A549 (cell line): ENCODE measurements around the gene HDAC10.

Experiments used
- CTCF ChIP-seq: fragments of >200 bp; sonication (Bioruptor Twin); formaldehyde crosslinking; IDR thresholded peaks from 3 replicates; pipeline ENCODE4 v1.5.1; 2016
- EP300 ChIP-seq, 2 experiments: fragments of >200 bp; sonication (Bioruptor Twin); formaldehyde crosslinking; IDR thresholded peaks; 2 replicates in 1 of 2; 3 replicates in 1 of 2; pipeline ENCODE4 v1.6.1; 2016 to 2017
- HDAC2 ChIP-seq: fragments of 200-600 bp; sonication (generic); IDR thresholded peaks from 2 replicates; pipeline ENCODE4 v1.6.1; 2016
- JUN ChIP-seq, 2 experiments: fragments of >200 bp; sonication (Bioruptor Twin); formaldehyde crosslinking; IDR thresholded peaks; 2 replicates in 1 of 2; 3 replicates in 1 of 2; pipeline ENCODE4 v1.6.1; 2016 to 2017
- KDM1A ChIP-seq: fragments of 200-600 bp; sonication (generic); IDR thresholded peaks from 2 replicates; pipeline ENCODE4 v1.6.1; 2016; ENCODE audit warnings: low read depth, mild to moderate bottlenecking
- MAFK ChIP-seq: fragments of 450-650 bp; IDR thresholded peaks from 2 replicates; pipeline ENCODE4 v1.6.1; 2014; ENCODE audit not compliant: partially characterized antibody
- MAX ChIP-seq: IDR thresholded peaks from 2 replicates; pipeline ENCODE4 v1.6.1; 2012
- MYC ChIP-seq: IDR thresholded peaks from 2 replicates; pipeline ENCODE4 v1.6.1; 2012; ENCODE audit warnings: mild to moderate bottlenecking, inconsistent platforms, low read length, improper control_type of control experiment, borderline replicate concordance
- PBX3 ChIP-seq: IDR thresholded peaks from 2 replicates; pipeline ENCODE4 v1.6.1; 2012
- POLR2A ChIP-seq: IDR thresholded peaks from 2 replicates; pipeline ENCODE4 v1.6.1; 2012; ENCODE audit warnings: mild to moderate bottlenecking, low read length
- POLR2AphosphoS2 ChIP-seq: conservative IDR thresholded peaks from 2 replicates; pipeline ENCODE4 v1.6.1; 2012; ENCODE audit warnings: low read length, improper control_type of control experiment, inconsistent platforms
- RCOR1 ChIP-seq: fragments of 150-350 bp; IDR thresholded peaks from 2 replicates; pipeline ENCODE4 v1.6.1; 2014; ENCODE audit warnings: antibody characterized with exemption, low read length, low read depth
- REST ChIP-seq: fragments of 200-600 bp; sonication (generic); IDR thresholded peaks from 2 replicates; pipeline ENCODE4 v1.6.1; 2016; ENCODE audit warnings: antibody characterized with exemption, mild to moderate bottlenecking, moderate library complexity
- RFX5 ChIP-seq: fragments of 450-650 bp; IDR thresholded peaks from 2 replicates; pipeline ENCODE4 v1.7.1; 2014; ENCODE audit warnings: antibody characterized with exemption, mild to moderate bottlenecking, moderate library complexity

GRCh38 chr22:50292643-50293440 is 41.8 kb upstream of the HDAC10 start:
- no peak for TF ChIP-seq POLR2AphosphoS2
- TF ChIP-seq POLR2A: no peak
- no peak for TF ChIP-seq PBX3
- no peak for TF ChIP-seq CTCF
- TF ChIP-seq RCOR1: no peak
- no peak for TF ChIP-seq MAX
- TF ChIP-seq RFX5: no peak
- no peak for TF ChIP-seq MAFK
- no peak for TF ChIP-seq MYC
- TF ChIP-seq REST: no peak
- no peak for TF ChIP-seq KDM1A
- no peak for TF ChIP-seq EP300 (IDR thresholded peaks at IDR 0.05)
- TF ChIP-seq JUN (IDR thresholded peaks at IDR 0.05): no peak
- TF ChIP-seq HDAC2: no peak
